ENCODE results near the gene TPO.
"Not testable (repeated sequence)": the region's sequence is repeated elsewhere in the genome, so short reads cannot be mapped to it uniquely, and the experiment has no call there.

The TPO gene

DNA sequence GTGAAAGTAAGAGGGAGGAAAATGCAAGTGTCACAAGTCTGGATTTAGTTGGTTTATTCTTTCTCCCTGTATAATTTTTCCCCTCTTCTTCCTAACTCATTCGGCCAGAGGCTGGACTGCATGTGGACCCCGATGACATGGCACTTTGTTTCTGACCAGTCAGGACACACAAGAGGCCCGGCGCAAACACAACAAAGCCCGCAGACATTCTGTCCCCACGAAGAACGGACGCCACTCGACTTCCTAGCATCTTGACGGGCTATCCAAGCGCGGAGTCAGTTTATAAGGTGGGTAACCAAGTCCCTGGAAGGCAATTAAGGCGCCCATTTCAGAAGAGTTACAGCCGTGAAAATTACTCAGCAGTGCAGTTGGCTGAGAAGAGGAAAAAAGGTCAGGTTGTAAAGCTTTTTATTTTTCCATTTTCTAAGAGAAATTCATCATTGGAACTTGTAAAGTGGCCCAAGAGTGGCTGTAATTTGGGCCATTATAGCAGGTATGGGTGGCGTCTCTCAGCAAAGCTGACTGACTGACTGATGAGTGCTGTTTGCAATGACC is at the start of gene TPO:
Gene TPO, plus strand, starts transcription at position 308 of the 555 bp plus-strand sequence. CDS start 946 bp downstream, outside the sequence.
- DNase-seq (ENCODE audit: low spot score) = no peak

DNA sequence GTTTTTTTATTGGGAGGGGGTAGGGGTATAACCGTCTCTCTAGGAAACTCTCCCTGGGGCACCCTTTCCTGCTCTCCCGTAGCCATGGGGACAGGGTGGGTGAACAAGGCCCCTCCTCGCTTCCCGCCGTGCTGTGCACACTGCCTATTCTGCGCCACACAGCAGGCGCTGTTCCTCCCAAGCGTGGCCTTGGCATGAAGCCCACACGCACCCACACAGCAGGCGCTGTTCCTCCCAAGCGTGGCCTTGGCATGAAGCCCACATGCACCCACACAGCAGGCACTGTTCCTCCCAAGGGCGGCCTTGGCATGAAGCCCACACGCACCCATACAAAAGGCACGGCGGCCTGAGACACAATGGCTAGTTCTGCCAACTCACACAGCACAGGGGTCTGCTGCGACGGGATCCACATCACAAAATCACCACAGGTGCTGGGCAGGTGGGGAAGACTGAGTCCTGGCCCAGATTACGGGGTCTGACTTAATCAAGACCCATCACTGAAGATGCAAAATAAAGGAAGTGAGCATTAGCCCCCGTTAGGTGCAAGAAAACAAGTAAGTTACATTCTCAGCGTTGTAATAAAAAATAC is 46.6 kb upstream of the TPO start:
- no peak for DNase-seq (ENCODE audit: low spot score)

DNA sequence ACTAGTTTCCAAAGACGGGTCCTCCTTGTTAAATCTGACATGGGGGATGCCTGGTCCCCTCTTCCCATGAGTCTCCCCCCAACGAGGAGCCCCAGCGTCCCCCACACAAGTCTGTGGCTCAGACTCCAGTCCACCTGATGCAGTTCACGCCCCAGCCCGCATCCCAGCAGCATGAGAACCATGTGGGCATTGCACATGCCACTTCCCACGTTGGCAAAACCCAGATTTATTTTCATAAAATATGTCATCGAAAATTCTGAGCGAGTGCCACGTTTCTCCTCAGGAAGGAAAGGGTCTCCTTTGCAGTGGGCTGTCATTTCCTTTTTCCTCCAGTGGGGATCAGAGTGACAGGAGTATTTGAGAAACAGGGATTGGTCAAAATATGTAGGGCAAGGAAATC is 45.7 kb upstream of the TPO start:
- no peak for DNase-seq (ENCODE audit: low spot score)

GRCh38 chr2:1369905-1370304 is 43.4 kb upstream of the TPO start:
- no peak for DNase-seq (ENCODE audit: low spot score)

DNA sequence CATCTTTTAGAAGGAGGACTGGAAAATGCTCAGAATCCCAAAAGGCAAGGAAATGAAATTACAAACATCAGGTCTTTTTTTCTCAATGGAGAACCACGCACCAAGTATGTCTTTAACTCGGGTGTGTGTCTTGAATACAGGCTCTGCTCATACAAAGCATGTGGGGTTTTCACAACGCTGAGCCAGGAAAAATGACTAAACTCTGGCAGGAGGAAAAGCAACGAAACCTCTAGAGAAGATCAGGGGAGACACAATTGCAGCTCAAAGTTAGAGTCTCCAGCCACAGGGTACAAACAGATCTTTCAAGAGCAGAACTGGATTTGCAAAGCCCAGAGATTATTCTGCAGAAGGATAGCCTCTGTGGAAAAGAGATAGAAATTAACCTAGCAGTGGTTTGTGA is 42.8 kb upstream of the TPO start:
- no peak for DNase-seq (ENCODE audit: low spot score)

DNA sequence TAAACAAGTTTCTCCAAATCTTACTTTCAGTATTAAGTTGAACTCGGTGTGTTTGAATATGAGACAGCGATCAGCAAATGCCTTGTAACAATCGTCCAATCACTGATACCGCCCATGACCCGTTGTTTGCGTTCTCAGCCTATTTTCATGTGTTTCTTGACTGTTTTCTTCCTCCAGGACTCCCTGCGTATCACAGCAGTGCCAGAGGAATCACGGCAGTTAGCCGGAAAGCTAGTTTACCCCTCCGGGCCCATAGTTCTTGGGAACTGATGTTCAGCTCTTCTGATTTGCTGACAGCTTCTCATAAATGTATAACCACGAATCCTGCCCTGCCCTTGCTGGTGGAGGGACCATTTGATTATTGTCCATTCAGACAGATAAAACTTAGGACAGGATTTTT is 42.2 kb upstream of the TPO start:
- no peak for DNase-seq (ENCODE audit: low spot score)

DNA sequence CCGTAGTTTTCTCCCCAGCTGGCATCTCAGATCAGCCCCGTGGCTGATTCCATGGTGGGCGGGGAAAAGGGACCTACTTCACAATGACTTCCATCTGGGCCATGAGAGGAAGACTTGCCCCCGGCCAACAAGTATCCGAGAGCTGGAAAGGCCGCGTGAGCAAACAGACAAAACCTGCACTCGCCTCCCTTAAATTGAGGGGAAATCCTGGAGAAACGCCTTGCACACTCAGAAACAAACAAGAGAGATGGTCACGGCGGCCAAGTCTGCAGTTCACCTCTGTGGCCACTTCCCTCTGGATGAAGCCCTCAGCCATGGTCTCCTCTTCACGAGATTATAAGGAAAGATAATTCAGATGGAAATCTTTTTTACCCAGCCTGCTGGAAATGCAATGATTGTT is 39.4 kb upstream of the TPO start:
- no peak for DNase-seq (ENCODE audit: low spot score)

- no peak for DNase-seq (ENCODE audit: low spot score)
Measured at GRCh38 chr2:1374287-1374686, 39.0 kb upstream of the TPO start.

DNA sequence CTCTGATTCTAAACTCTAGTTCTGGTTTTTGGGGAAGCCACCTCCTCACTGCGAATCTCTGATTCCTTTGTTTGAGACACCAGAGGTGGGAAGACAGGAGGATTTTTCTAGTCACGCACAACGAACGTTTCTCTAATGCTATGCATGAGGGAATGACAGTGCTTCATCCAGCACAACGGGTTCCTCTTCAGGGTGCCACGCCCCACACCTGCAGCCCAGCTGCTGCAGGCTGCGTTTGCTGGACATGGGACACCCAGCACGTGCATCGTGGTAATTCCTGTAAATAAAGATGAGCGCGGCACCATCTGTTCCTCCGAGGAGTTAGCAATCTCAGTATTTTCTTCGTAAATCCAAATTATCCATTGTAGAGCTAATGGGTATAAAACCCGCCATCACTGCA is 37.5 kb upstream of the TPO start:
- no peak for DNase-seq (ENCODE audit: low spot score)

- DNase-seq (ENCODE audit: low spot score) = no peak
Measured at GRCh38 chr2:1377473-1377872, 35.8 kb upstream of the TPO start.

GRCh38 chr2:1378456-1379150 is 34.7 kb upstream of the TPO start:
- DNase-seq (ENCODE audit: low spot score) = no peak

DNA sequence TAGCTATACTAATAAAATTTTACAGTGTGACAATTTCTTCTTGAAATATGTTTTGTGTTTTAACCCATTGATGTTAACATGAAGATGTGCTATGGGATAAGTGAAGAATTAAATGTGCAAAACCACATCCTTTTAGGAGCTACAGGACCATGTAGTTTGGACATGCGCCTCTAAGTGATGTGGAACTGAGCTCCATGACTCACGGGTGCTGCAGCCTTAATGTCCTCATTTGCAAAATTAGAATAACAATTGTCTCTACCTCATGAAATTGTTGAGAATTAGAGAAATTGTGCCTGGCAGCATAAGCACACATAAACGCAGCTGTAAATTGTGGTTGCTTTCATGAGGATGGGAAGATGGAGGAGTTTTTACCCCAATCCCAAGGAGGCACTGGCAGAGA is 31.6 kb upstream of the TPO start:
- DNase-seq (ENCODE audit: low spot score) = no peak

GRCh38 chr2:1387954-1388725 is 25.1 kb upstream of the TPO start:
- DNase-seq (ENCODE audit: low spot score) = not testable (repeated sequence)

DNA sequence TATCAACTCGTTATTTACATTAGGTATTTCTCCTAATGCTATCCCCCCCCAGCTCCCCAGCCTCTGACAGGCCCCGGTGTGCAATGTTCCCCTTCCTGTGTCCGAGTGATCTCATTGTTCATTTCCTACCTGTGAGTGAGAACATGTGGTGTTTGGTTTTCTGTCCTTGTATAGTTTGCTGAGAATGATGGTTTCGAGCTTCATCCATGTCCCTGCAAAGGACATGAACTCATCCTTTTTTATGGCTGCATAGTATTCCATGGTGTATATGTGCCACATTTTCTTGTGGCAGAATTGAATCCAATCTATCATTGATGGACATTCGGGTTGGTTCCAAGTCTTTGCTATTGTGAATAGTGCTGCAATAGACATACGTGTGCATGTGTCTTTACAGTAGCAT is 23.1 kb upstream of the TPO start:
- not testable (repeated sequence) for DNase-seq (ENCODE audit: low spot score)

DNA sequence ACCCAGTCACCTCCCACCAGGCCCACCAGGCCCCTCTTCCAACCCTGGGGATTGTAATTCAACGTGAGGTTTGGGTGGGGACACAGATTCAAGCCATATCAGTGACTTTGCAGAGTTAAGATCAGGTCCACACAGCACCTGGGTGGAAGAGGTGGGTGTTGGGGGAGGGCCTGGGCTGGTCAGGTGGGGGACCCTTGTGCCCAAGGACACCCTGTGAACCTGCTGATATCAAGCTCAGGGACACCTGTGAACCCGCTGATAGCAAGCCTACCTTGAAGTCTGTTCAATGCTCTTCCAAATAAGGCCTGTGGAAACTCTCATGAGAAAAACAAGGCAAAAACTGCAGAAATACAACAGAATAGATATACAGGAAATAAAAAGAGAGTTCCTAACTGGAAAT is 19.9 kb upstream of the TPO start:
- no peak for DNase-seq (ENCODE audit: low spot score)

- no peak for DNase-seq (ENCODE audit: low spot score)
Measured at GRCh38 chr2:1394709-1395408, 18.4 kb upstream of the TPO start.

DNA sequence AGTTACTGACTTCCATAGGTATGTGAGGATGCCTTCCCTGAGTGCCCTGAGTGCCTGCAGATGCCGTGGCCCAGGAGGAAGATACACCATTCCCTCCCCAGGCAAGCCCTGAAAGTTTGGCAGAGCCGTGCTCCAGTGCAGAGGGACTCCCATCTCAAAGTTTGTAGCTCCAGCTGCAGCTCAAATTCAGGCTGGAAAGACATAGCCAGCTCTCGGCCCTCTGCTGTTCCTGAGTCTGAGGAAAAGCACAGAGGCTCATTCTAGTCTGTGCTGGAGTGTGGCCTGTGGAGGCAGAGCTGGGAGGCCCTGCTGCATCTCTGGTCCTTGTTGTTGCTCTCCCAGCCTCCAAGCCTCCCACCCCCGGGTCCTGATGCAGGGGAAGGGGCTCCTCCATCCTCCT is 15.9 kb upstream of the TPO start:
- no peak for DNase-seq (ENCODE audit: low spot score)

DNA sequence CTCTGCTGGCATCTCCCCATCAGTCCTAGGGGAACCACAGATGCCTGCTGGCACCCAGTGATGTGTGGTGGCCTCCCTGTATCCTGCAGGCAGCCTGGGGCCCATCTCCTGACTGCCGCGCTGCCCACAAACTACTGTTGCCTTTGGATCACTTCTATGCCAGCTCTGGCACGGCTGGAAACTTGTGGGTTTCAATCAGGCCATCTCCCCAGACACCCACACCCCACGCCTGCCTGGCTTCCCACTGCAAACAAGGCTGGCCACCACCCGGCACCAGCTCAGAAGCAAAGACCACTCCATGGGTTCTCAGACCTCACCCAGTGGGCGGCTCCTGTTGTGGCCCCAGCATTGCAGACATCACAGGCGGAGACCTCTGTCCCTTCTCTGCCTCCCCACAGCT is 15.1 kb upstream of the TPO start:
- DNase-seq (ENCODE audit: low spot score) = no peak

DNA sequence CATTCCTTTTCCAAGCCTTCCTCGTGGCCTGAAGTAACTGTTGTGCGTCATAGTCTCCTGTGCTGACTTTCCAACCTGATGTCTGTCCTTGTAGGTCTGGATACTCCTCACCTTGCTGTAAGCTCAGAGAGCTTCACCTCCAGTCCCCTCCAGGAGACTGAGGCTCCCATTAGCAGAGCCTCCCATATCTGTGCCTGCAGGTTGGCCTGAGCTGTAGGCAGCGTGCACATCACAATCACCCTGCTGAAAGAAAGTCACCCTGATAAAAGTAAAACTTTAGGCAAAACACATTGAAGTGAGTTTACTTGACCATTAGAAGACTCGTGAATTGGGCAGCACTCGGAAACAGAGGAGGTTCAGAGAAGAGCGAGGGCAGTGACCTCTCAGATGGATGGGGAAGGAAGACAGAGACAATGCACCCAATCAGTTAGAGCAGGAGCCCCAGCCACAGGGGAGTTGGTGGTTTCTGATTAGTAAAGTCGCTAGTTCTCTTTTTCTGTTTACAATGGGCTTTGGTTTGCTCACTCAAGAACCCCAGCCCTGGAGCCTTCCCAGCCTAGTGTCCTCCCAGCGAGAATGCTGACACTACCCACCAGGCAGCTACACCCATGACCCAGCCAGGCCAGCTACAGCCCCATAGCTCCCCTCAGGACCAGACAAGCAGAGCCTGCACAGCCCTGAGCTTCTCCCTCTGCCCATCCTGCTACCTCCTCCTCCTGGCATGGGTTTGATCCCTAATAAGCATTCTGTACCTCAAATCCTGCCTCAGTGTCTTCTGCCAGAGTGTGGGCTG is 12.1 kb upstream of the TPO start:
- no peak for DNase-seq (ENCODE audit: low spot score)

GRCh38 chr2:1402064-1402463 is 11.2 kb upstream of the TPO start:
- DNase-seq (ENCODE audit: low spot score) = no peak

DNA sequence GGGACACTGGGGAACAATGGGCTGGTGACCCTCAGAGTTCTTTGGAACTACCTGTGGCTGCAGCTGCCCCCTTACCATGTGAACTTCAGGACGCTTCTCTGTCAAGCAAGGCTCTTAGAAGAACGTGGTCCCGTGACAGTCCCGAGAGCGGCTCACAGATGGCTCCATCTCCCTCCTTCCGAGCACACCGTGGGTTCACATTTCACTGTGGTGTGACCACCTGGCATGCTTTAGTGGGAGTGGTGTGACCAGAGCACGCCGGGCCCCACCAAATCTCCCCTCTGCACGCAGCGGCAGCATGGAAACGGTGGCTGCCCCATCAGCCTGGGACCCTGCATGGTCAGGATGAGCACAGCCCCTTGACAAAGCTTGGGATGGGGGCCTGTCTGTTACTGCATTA is 9.7 kb upstream of the TPO start:
- no peak for DNase-seq (ENCODE audit: low spot score)

GRCh38 chr2:1405124-1405523 is 8.1 kb upstream of the TPO start:
- no peak for DNase-seq (ENCODE audit: low spot score)

Data from germinal center (tissue), 1 donor.